Progenitor cell of endocrine pancreas (in vitro differentiated cells): Measurements from ENCODE around the gene FAM120B. TPM values are rescaled to one million over a fixed set of nuclear protein-coding genes. Genes with fewer than 3 reads are reported as not detected.

Source experiments
- DNase-seq: peaks from one replicate; pipeline ENCODE4 v3.0.0; 2021; ENCODE audit warnings: low spot score; ENCODE audit not compliant: unreplicated experiment
- H3K27ac Mint-ChIP-seq: 2 replicates; pipeline ENCODE4 v1.8.0; 2021; ENCODE audit warnings: mild to moderate bottlenecking, moderate library complexity, mixed read lengths
- H3K27me3 Mint-ChIP-seq: 2 replicates; pipeline ENCODE4 v1.8.0; 2021; ENCODE audit warnings: mixed read lengths
- H3K36me3 Mint-ChIP-seq: 2 replicates; pipeline ENCODE4 v1.8.0; 2022; ENCODE audit warnings: mixed read lengths; ENCODE audit not compliant: insufficient read depth
- H3K4me1 Mint-ChIP-seq: 2 replicates; pipeline ENCODE4 v1.8.0; 2021; ENCODE audit warnings: low read depth, mixed read lengths
- H3K4me3 Mint-ChIP-seq: 2 replicates; pipeline ENCODE4 v1.8.0; 2021; ENCODE audit warnings: low read depth, mild to moderate bottlenecking, moderate library complexity, mixed read lengths
- H3K9me3 Mint-ChIP-seq: 2 replicates; pipeline ENCODE4 v1.8.0; 2021; ENCODE audit warnings: low read depth, mixed read lengths
- total RNA-seq: library from RNA; stranded (reverse); gene quantifications from 2 replicates; pipeline ENCODE4 v1.2.1, GENCODE V29; 2021
- TF ChIP-seq, protein P1 (sequence below): fragments of 200-600 bp; sonication (generic); IDR thresholded peaks from one replicate; pipeline ENCODE4 v1.5.0; 2021; ENCODE audit warnings: antibody characterized with exemption, mild to moderate bottlenecking; ENCODE audit not compliant: unreplicated experiment

FAM120B gene
- total RNA-seq, 1 donor from 2014 or later: 49.3 TPM

DNA sequence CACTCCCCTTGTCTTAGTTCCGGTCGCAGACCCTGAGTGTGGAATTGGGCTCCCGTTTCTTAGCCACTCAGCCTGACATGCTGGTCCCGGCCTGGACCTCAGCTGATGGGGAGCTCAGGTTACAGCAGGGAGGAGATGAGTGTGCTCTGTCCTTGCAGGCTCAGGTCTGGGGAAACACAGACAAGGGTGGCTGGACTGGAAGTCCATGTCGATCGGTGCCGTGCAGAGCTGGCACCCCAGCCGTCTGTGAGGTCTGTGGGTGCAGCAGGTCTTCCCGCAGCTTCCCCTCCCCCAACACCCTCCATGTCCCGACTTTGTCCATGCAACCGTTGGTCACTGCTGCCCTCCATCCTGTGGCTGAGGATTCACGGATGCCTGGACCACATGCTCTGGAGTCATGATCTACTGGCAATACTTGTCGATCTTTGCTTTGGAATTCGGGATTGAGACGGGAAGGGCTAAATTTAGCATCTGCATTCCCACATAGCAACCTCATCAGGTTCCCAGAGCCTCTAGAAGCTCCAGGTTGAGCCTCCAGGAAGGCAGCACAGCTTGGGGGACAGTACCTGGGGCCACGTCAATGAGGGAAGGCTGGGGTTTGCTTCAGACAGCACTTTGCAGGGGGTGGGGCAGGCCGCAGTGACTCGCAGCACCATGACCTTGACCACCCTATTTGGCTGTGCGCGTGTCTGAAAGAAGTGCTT lies 127.7 kb downstream of the FAM120B start:
- TF ChIP-seq, protein P1, sequence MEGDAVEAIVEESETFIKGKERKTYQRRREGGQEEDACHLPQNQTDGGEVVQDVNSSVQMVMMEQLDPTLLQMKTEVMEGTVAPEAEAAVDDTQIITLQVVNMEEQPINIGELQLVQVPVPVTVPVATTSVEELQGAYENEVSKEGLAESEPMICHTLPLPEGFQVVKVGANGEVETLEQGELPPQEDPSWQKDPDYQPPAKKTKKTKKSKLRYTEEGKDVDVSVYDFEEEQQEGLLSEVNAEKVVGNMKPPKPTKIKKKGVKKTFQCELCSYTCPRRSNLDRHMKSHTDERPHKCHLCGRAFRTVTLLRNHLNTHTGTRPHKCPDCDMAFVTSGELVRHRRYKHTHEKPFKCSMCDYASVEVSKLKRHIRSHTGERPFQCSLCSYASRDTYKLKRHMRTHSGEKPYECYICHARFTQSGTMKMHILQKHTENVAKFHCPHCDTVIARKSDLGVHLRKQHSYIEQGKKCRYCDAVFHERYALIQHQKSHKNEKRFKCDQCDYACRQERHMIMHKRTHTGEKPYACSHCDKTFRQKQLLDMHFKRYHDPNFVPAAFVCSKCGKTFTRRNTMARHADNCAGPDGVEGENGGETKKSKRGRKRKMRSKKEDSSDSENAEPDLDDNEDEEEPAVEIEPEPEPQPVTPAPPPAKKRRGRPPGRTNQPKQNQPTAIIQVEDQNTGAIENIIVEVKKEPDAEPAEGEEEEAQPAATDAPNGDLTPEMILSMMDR: no peak
- peaks cover 4% of the 10 kb centered on the region for H3K9me3 Mint-ChIP-seq
- H3K27me3 Mint-ChIP-seq: peaks cover 4% of the 10 kb centered on the region
- peaks cover 2% of the 10 kb centered on the region for H3K36me3 Mint-ChIP-seq
- no peak for DNase-seq
- peaks cover 19% of the 10 kb centered on the region for H3K4me1 Mint-ChIP-seq
- H3K4me3 Mint-ChIP-seq: no peak overlapping the region
- H3K27ac Mint-ChIP-seq: no peak overlapping the region

DNA sequence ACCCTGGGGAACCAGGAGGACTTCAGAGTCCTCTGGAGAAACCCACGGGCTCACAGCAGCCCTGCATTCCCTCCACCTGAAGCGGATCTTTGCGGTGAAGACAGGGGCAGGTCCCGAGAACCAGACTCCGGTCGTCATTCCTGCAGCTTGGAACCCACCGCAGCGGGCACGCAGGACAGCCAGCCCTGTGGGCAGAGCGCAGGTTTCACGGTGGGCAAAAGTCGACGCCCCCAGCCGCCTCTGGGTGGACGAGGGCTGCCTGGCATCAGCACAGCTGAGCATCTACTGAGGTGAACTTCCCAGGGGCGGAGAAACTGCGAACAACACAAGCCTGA lies 128.2 kb downstream of the FAM120B start:
- TF ChIP-seq, protein P1: no peak
- Mint-ChIP-seq H3K4me3 (no peak overlapping the region), H3K27ac (no peak overlapping the region), H3K27me3 (no peaks in the 10 kb centered on the region), H3K36me3 (peaks cover 2% of the 10 kb centered on the region), H3K9me3 (peaks cover 4% of the 10 kb centered on the region), H3K4me1 (peaks cover 24% of the 10 kb centered on the region)
- DNase-seq: no peak

DNA sequence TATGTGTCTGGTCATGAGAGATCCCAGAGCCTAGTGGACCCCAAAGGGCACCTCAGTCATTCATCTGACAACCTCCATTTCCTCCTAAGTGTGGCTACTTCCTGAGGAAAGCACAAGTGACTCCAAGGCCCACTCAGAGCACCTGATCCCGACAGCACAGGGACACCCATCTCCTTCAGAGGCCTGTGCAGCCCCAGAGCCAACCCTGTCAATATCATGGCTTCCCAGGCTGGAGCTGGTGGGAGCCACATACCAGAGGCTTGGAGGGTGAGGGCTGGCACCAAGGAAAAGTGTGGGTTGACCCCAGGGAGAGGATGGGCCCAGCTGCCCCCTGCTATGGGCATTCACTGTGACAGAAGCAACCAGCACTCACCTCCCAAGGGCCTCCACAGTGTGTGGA lies 129.2 kb downstream of the FAM120B start:
- no peak for DNase-seq
- Mint-ChIP-seq H3K4me1 (peaks cover 26% of the 10 kb centered on the region), H3K27ac (no peak overlapping the region), H3K9me3 (peaks cover 4% of the 10 kb centered on the region), H3K4me3 (no peak overlapping the region), H3K36me3 (peaks cover 2% of the 10 kb centered on the region), H3K27me3 (no peaks in the 10 kb centered on the region)
- TF ChIP-seq, protein P1: no peak

DNA sequence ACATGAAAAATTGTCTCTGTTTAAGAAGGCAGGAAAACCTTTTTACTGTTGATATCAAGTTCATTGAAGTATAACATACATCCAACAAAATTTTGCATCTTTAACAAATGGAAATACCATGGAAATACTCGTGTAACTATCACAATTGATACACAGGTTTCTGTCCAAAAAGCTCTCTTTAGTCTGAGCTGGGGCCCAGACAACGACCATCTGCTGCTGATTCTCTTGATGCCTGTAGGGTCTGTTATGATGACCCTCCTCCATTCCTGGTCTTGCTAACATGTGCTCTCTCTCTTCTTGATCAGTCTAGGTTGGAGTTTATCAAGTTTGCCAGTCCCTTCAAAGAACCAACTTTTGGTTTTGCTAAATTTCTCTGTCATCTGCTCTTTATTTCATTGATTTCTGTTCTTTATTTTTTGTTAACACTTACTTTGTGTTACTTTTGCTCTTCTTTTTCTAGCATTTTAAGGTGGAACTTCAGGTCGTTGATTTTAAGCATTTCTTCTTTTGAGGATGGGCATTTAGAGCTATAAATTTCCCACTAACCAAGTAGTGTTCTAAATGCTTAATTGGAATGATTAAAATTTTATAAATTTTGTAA lies 129.8 kb downstream of the FAM120B start:
- TF ChIP-seq, protein P1: no peak
- H3K27me3 Mint-ChIP-seq: no peaks in the 10 kb centered on the region
- peaks cover 2% of the 10 kb centered on the region for H3K36me3 Mint-ChIP-seq
- H3K4me1 Mint-ChIP-seq: peaks cover 26% of the 10 kb centered on the region
- H3K9me3 Mint-ChIP-seq: peaks cover 4% of the 10 kb centered on the region
- H3K4me3 Mint-ChIP-seq: no peak overlapping the region
- DNase-seq: no peak
- no peak overlapping the region for H3K27ac Mint-ChIP-seq

DNA sequence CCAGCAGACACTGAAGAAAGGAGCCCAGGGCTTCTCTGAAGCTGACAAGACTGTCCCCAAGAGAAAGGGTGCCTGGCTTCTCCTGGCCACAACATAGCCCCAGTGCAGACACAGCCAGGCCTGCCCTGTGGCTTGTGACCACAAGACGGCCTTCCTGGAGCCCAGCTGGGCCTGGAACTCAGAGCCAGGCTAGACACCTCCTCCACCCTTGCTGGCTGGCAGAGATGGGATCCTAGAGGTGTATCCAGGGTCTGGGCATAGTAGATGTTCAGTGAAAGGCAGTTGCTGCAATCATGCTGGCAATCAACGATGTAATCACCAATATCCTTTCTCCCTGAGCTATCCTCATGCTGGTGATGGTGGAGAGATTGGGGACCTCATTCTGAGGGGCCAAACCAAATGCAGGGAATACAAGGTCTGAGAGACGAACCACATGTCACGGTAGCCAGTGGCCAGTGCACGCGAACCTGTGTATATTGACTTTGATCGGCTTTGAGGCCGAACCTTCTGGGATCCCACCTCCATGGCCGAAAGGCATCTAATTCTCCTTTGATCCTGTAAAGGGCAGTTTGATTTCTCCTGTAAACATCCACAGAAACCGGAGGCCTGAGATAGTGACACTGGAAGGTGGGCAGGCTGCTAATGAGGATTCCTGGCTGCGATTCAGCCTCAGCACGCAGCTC lies 131.3 kb downstream of the FAM120B start:
- H3K27ac Mint-ChIP-seq: peak overlapping the region; percentile 89
- H3K4me3 Mint-ChIP-seq: peak overlapping the region; percentile 44
- H3K4me1 Mint-ChIP-seq: peaks cover 22% of the 10 kb centered on the region
- DNase-seq: no peak
- peaks cover 4% of the 10 kb centered on the region for H3K9me3 Mint-ChIP-seq
- H3K27me3 Mint-ChIP-seq: no peaks in the 10 kb centered on the region
- peaks cover 2% of the 10 kb centered on the region for H3K36me3 Mint-ChIP-seq
- TF ChIP-seq, protein P1: no peak
